GM12801 (cell line): Measurements from ENCODE around the gene BEST2.

Source experiments
- CTCF ChIP-seq: IDR thresholded peaks from one replicate; pipeline ENCODE4 v1.5.1; 2011; ENCODE audit warnings: control low read depth; ENCODE audit not compliant: insufficient read length; ENCODE audit errors: extremely low read depth

The BEST2 gene

GRCh38 chr19:12792051-12792852 is 40.7 kb downstream of the BEST2 start:
- TF ChIP-seq CTCF, result no peak

GRCh38 chr19:12792853-12793289 is 41.3 kb downstream of the BEST2 start:
- TF ChIP-seq CTCF, result no peak

GRCh38 chr19:12793290-12794195 is 42.0 kb downstream of the BEST2 start:
- TF ChIP-seq CTCF, result no peak

GRCh38 chr19:12794196-12794941 is 42.8 kb downstream of the BEST2 start:
- TF ChIP-seq CTCF, result no peak

- no peak for TF ChIP-seq CTCF
These were observed 43.4 kb downstream of the BEST2 start for GRCh38 chr19:12794971-12795381.

- peak; percentile 76 for TF ChIP-seq CTCF
These were observed 44.8 kb downstream of the BEST2 start for GRCh38 chr19:12796146-12797071.
